HUES48 (cell line): ENCODE measurements around the gene TRIP4.

Experiments
- H3K27ac ChIP-seq: one replicate; pipeline ENCODE4 v1.7.0; 2013; ENCODE audit warnings: low read depth, low read length, inconsistent platforms
- H3K27me3 ChIP-seq: 2 replicates; pipeline ENCODE4 v1.6.1; 2013; ENCODE audit warnings: mild to moderate bottlenecking, low read length; ENCODE audit not compliant: control insufficient read depth, insufficient read depth
- H3K36me3 ChIP-seq: 2 replicates; pipeline ENCODE4 v1.6.1; 2013; ENCODE audit warnings: low read length; ENCODE audit not compliant: control insufficient read depth, insufficient read depth
- H3K4me1 ChIP-seq: 2 replicates; pipeline ENCODE4 v1.6.1; 2013; ENCODE audit warnings: mild to moderate bottlenecking, low read length; ENCODE audit not compliant: control insufficient read depth, insufficient read depth
- H3K4me3 ChIP-seq: 2 replicates; pipeline ENCODE4 v1.5.1; 2013; ENCODE audit warnings: mild to moderate bottlenecking, low read depth, low read length
- H3K9ac ChIP-seq: 2 replicates; pipeline ENCODE4 v1.6.1; 2013; ENCODE audit warnings: mild to moderate bottlenecking, low read depth, low read length, moderate library complexity
- H3K9me3 ChIP-seq: 2 replicates; pipeline ENCODE4 v1.6.1; 2013; ENCODE audit warnings: low read length; ENCODE audit not compliant: control insufficient read depth, insufficient read depth

The TRIP4 gene

GRCh38 chr15:64426845-64427465 is 39.3 kb downstream of the TRIP4 start:
- Histone ChIP-seq H3K36me3 (peaks cover 40% of the 10 kb centered on the region), H3K9ac (no peak overlapping the region), H3K27ac (no peak overlapping the region)

GRCh38 chr15:64429448-64429847 is 41.8 kb downstream of the TRIP4 start:
- Histone ChIP-seq H3K36me3 (peaks cover 20% of the 10 kb centered on the region), H3K9me3 (no peaks in the 10 kb centered on the region), H3K9ac (no peak overlapping the region), H3K4me3 (no peak overlapping the region), H3K27me3 (0 out of 2 replicates have a peak, but pooled peaks cover 3% of the 10 kb centered on the region), H3K4me1 (peaks cover 19% of the 10 kb centered on the region), H3K27ac (peak overlapping the region; percentile 87)

More at GRCh38 chr15:64426845-64427465, 39.3 kb downstream of the TRIP4 start:
- no peaks in the 10 kb centered on the region for H3K9me3 ChIP-seq
- H3K4me1 ChIP-seq = peaks cover 19% of the 10 kb centered on the region
- H3K4me3 ChIP-seq = no peak overlapping the region
- 0 out of 2 replicates have a peak, but pooled peaks cover 3% of the 10 kb centered on the region for H3K27me3 ChIP-seq

GRCh38 chr15:64430000-64430735 is 42.5 kb downstream of the TRIP4 start:
- Histone ChIP-seq H3K27ac (peak overlapping the region; percentile 87), H3K36me3 (peaks cover 16% of the 10 kb centered on the region), H3K9me3 (no peaks in the 10 kb centered on the region), H3K27me3 (0 out of 2 replicates have a peak, but pooled peaks cover 3% of the 10 kb centered on the region), H3K9ac (peak overlapping the region; percentile 19; the same call in 1 of the 2 replicates), H3K4me1 (peaks cover 19% of the 10 kb centered on the region), H3K4me3 (no peak overlapping the region; the same call in 1 of the 2 replicates)

GRCh38 chr15:64437982-64438381 is 50.3 kb downstream of the TRIP4 start:
- no peaks in the 10 kb centered on the region for H3K4me1 ChIP-seq
- H3K27ac ChIP-seq = no peak overlapping the region
- H3K9ac ChIP-seq = no peak overlapping the region
- H3K9me3 ChIP-seq = no peaks in the 10 kb centered on the region
- H3K4me3 ChIP-seq = no peak overlapping the region
- no peaks in the 10 kb centered on the region for H3K27me3 ChIP-seq
- no peaks in the 10 kb centered on the region for H3K36me3 ChIP-seq

- H3K36me3 ChIP-seq = no peaks in the 10 kb centered on the region
- H3K9ac ChIP-seq = no peak overlapping the region
- H3K4me3 ChIP-seq = no peak overlapping the region
- no peaks in the 10 kb centered on the region for H3K4me1 ChIP-seq
- no peak overlapping the region for H3K27ac ChIP-seq
- H3K9me3 ChIP-seq = no peaks in the 10 kb centered on the region
- H3K27me3 ChIP-seq = no peaks in the 10 kb centered on the region
Measured at GRCh38 chr15:64438653-64439447, 51.2 kb downstream of the TRIP4 start.

GRCh38 chr15:64441852-64442251 is 54.2 kb downstream of the TRIP4 start:
- no peaks in the 10 kb centered on the region for H3K27me3 ChIP-seq
- no peak overlapping the region for H3K9ac ChIP-seq
- no peaks in the 10 kb centered on the region for H3K4me1 ChIP-seq
- no peak overlapping the region for H3K4me3 ChIP-seq
- peaks cover 3% of the 10 kb centered on the region for H3K36me3 ChIP-seq
- no peak overlapping the region for H3K27ac ChIP-seq
- H3K9me3 ChIP-seq = no peaks in the 10 kb centered on the region

GRCh38 chr15:64443016-64443415 is 55.4 kb downstream of the TRIP4 start:
- Histone ChIP-seq H3K4me3 (no peak overlapping the region), H3K27ac (no peak overlapping the region), H3K9ac (no peak overlapping the region), H3K9me3 (no peaks in the 10 kb centered on the region), H3K27me3 (no peaks in the 10 kb centered on the region), H3K36me3 (peaks cover 8% of the 10 kb centered on the region), H3K4me1 (no peaks in the 10 kb centered on the region)

GRCh38 chr15:64443747-64444621 is 56.3 kb downstream of the TRIP4 start:
- Histone ChIP-seq H3K27ac (no peak overlapping the region), H3K9ac (no peak overlapping the region), H3K4me3 (no peak overlapping the region), H3K9me3 (no peaks in the 10 kb centered on the region), H3K27me3 (no peaks in the 10 kb centered on the region), H3K36me3 (peaks cover 8% of the 10 kb centered on the region), H3K4me1 (no peaks in the 10 kb centered on the region)

GRCh38 chr15:64444836-64445235 is 57.2 kb downstream of the TRIP4 start:
- no peaks in the 10 kb centered on the region for H3K4me1 ChIP-seq
- H3K27me3 ChIP-seq = no peaks in the 10 kb centered on the region
- no peaks in the 10 kb centered on the region for H3K9me3 ChIP-seq
- H3K27ac ChIP-seq = no peak overlapping the region
- H3K4me3 ChIP-seq = no peak overlapping the region
- H3K36me3 ChIP-seq = peaks cover 8% of the 10 kb centered on the region
- H3K9ac ChIP-seq = no peak overlapping the region

- H3K4me1 ChIP-seq = no peaks in the 10 kb centered on the region
- no peak overlapping the region for H3K9ac ChIP-seq
- H3K36me3 ChIP-seq = peaks cover 8% of the 10 kb centered on the region
- H3K4me3 ChIP-seq = no peak overlapping the region
- no peaks in the 10 kb centered on the region for H3K9me3 ChIP-seq
- no peak overlapping the region for H3K27ac ChIP-seq
- no peaks in the 10 kb centered on the region for H3K27me3 ChIP-seq
Measured at GRCh38 chr15:64447536-64448315, 60.1 kb downstream of the TRIP4 start.
